SIG-M5 (cell line): ENCODE results near the gene NDUFS7.

Experiments
- DNase-seq: peaks from one replicate; lab custom pipeline; 2025; lab: John Stamatoyannopoulos, UW

NDUFS7 gene

DNA sequence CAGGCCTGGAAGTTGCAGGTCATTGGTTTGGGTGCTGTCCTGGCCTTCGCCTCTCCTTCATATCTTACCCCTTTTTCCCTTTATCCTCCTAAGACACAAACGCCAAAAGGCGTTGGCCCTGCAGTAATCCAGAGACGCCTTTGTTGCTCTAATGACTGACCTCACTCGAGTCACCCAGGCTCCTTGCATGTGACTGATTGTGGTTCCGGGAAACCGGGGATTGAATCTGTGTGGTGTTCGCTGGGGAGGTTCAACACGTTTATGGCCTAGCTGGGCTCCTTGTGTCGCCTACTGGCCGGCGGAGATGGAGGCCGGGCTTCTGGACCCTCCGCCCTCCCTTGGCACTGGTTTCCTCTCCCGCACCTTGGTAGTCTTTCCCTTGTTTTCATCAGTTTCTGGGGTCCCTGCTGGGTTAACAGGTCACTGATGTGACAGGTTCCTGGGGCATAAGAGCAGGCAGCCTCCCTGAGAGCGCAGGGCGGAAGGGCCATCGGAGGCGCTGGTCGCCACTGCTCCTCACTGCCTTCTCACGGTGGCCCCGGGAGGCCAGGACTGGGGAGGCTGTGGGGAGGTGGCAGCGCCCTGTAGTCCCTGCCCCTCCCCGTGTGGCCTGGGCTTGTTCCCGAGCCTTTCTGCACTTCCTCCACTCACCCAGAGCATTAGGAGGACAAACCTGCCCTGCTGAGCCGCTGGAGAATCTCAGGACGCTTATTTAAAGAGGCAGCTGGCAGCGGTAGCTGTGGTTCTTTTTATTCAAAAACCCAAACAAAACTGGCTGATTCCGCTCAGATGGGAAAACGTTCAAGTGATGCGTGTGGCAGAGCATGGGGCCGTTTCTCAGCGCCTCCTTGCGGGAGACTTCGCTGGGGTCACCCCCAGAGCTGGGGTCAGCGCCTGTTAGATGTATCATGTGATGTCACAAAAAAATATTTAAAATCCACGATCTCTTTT is 18.1 kb upstream of the NDUFS7 start:
- no peak for DNase-seq

DNA sequence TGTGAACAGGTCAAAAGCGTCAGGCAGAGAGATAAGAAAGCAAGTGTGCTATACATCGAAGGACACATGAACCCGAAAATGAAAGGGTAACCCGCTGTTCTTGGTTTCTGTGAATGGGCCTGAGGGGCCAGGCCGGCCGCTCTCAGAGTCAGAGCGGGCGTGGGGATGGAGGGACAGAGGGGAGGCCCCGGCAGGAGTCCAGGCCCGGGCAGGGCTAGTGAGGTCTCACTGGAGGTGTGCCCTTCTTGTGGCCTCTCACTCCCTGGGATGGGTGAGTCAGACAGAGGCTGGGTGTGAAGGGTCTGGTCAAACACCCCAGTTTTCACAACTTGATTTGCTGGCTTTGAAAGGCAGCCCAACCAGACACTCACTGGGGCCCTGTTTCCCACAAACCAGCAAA is 17.4 kb upstream of the NDUFS7 start:
- DNase-seq = no peak

DNA sequence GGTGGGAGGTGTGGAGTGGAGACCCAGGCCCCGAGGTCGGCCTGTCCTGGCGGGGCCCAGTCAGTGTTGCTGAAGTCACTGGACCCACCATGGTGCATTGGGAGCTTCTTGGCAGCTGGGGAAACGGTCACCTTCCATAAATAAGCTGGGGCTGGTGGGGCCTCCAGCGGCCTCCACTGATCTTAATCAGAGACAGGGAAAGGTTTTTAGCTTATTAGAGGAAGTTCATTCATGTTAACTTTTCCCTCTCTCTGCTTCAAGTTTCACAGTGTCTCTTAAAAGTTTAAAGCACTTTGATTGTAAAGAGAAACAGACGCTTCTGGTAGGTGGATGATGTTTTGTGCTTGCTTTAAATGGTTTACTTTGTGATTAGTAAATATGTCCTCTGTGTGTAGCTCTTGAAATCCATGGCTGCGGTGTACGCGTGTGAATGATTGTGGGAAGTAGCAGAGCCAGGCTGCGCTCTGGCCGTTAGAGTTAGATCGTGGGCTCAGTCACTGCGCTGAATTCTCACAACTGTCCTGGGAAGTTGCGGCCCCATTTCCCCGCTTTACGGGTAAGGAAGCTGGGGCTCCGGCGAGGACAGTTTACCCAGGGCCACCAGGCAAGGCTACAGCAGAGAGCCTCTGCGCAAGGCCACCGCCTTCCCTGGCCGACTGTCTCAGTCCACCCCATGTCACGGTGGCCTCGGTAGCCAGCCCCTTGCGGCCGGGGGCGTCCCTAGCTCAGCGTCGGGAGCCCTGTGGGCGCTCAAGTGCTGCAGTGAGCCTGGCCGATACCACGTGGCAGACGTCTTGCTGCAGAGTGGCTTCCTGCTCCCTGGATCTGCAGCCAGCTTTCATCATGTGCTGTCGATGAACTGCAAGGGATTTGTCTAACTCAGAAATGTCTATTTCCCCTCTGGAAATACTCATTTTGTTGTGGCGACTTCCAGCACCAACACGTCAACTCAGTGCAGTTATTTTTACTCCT is 16.5 kb upstream of the NDUFS7 start:
- no peak for DNase-seq

DNA sequence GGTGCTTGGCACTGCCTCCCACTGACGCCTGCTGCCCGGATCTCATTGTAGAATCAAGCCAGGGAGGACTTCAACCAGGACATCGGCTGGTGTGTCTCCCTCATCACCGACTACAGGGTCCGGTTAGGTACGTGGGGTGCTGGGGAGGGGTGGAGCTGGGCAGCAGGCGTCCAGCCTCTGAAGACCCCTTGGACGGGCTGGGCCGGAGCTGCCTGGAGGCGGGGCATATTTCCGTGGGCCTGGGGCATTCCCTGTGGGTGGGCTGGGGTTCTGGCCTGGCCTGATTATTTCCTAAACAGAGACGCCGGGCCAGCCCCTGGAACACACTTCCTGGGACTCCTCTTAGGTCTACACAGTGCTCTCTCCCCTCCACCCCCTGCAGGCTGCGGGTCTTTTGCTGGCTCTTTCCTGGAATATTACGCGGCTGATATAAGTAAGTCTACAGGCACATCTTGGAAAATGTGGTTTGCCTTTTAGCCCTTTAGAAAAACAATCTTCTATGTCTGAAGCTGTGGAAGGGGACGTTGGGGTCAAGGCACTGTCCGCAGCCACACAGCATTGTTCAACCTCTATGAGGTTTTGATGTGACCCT is 14.4 kb upstream of the NDUFS7 start:
- no peak for DNase-seq

DNA sequence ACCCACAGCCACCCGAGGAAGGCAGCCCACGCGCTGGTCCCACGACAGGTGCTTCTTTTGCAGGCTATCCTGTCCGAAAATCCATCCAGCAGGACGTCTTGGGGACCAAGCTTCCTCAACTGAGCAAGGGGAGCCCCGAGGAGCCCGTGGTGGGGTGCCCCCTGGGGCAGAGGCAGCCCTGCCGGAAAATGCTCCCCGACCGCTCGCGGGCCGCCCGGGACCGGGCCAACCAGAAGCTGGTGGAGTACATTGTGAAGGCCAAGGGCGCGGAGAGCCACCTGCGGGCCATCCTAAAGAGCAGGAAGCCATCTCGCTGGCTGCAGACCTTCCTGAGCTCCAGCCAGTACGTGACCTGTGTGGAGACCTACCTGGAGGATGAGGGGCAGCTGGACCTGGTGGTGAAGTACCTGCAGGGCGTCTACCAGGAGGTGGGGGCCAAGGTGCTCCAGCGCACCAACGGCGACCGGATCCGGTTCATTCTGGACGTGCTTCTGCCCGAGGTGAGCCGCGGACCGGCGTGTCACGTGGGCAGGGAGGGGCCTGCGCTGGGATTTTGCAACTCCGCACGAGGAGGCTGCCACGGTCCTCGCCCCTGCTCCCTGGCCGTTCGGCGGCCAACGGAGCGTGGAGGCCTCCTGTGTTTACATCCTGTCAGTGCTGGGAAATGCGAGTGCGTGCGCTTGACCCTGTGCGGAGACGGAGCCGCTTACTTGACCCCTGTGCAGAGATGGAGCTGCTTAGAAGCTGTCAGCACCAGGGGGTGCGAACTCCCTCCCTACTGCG is 12.9 kb upstream of the NDUFS7 start:
- DNase-seq = no peak

DNA sequence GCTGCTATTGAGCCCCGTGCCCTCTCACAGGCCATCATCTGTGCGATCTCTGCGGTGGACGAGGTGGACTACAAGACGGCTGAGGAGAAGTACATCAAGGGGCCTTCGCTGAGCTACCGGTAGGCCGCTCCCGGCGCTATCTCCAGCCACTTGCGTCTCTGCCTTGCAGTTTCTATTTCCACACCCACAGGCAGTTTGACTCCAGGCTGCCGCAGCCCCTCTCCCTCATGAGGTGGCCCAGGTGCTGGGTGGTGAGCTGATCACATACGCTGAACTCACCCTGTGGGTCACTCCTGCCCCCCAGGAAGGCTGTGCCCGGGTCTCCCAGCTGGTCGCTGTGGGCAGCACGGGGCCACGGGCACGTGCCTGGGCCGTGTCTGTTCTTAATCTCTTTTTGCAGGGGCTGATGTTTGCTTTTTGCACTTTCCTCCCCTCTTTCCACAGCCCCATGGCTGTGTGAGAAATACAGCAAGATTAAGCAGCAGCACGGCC is 10.6 kb upstream of the NDUFS7 start:
- DNase-seq = no peak

DNA sequence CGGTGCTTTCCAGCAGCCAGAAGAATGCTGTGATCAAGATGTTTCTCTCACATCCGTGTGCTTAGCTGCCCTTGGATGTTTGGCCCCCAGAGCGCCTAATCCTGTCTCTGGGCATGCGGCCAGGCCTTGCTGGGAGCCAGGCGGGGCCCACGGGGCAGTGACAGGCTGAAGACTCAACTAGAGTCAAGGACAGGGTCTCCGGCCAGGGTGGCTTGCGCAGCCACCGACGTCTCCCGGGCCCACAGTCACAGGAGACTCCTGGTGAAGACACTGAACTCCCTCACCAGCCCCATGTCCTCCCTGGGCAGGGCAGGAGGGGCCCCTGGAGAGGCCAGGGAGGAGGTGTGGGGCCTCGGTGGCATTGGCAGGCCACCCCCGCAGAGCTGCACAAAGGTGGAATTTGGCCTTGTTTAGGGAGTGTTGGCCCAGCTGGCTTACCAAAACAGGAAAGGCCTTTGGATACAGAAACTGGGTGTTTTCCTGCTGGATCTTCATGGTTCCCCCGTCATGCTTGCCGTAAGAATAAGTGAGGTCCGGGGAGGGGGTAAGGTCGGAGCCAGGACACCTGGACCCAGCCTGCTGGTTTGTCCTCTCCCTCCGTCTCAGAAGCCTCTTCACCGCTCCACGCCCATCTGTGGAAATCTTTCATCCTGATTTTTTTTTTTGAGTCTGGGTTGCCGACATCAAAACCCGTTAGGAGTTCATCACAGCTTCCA is 10.0 kb upstream of the NDUFS7 start:
- DNase-seq = no peak

DNA sequence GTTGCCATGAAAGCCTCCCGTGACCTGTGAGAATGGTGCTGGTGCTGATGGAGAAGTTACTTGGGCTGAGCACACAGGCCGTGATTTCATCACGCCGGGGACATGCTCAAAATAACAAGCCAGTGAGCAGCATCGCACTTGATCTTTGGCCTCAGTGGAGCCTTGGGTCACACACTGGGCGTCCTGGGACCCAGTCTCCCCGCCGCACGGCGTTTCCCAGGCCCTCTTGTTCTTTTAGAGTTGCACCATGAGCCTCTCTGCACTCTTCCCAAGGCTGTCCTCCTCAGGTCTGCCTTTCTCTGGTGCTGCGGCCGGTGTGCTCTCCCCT is 9.5 kb upstream of the NDUFS7 start:
- DNase-seq = no peak

DNA sequence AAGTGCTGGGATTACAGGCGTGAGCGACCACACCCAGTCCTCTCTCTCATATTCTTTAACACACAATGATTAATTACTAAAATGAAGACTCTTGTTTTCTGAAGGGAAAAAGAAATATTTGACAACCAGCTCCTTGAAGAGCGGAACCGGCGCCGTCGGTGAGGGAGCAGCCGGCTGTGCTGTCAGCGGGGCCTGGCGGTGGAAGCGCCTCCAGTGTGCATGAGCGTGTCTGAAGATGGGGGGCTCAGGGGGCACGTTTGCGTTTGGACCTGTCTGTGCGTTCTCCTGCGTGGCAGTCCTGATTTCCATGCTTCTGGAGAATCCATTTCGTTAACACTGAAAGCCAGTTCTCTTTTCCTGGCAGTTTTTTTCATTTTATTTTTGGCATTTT is 7.3 kb upstream of the NDUFS7 start:
- no peak for DNase-seq

DNA sequence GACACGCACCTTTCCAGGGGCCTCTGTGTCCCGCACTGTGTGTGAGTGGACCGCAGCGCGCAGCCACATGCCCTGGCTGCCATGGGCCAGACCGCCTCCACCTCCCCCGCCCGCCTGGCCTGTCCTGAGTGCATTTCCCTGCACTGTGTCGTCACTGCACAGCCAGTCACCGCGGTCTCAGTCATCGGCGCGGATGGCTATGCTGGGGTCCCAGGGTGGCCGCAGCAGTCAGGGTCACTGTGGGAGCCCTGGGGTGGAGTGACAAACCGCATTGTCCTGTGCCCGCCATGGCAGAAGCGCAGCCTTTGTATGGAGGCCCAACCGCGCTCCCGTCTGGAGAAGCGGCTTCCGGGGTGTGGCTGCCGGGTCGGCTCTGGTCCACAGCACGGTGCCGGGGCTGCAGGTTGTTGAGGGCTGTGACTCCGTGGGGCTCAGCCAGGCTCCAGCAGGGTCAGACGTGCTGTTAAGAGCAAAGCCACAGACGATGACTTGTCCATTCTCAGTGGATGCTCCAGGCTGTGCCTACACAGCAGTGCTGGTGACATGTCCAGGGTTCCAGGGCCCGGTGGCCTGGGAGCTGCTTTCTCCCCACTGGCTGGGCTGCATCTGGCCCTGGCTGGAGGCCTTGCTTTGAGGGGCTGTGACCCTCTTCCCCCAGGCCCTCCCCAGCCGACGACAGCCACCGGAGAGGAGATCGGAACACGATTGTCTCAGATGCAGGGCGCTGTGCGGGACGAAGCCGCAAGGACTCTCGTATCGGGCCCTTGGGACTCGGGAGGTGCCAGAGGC is 6.3 kb upstream of the NDUFS7 start:
- no peak for DNase-seq

DNA sequence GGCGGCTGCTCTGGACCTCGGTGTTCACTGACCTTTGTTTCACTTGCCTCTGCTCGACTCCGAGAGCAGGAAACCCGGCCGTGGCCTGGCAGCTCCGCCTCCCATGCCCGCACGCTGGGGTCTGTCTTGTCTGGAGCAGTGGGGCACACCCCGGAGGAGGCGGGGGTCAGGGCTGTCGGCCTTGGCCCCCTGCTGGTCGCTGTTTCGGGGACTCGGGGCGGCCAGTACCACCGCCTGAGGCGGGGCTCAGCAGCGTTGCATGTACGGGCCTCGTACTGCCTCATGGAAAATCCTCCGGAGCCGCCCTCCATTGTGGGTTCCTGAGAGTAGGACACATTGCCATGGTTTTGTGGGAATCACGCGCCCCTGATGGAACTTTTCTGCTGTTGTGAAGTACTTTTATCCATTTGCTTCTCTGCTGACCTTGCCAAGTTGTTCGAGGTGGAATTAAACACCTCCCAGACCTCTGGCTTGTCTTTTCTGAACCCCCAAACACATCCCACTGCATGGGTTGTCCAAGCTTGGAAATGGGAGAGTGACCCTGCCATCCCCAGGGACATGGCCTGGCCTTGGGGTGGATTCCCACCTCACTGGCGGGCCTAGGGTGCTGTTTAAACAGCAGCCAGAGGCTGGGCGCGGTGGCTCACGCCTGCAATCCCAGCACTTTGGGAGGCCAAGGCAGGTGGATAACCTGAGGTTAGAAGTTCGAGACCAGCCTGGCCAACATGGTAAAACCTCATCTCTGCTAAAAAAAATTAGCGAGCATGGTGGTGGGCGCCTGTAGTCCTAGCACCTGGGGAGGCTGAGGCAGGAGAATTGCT is 5.5 kb upstream of the NDUFS7 start:
- DNase-seq = no peak

DNA sequence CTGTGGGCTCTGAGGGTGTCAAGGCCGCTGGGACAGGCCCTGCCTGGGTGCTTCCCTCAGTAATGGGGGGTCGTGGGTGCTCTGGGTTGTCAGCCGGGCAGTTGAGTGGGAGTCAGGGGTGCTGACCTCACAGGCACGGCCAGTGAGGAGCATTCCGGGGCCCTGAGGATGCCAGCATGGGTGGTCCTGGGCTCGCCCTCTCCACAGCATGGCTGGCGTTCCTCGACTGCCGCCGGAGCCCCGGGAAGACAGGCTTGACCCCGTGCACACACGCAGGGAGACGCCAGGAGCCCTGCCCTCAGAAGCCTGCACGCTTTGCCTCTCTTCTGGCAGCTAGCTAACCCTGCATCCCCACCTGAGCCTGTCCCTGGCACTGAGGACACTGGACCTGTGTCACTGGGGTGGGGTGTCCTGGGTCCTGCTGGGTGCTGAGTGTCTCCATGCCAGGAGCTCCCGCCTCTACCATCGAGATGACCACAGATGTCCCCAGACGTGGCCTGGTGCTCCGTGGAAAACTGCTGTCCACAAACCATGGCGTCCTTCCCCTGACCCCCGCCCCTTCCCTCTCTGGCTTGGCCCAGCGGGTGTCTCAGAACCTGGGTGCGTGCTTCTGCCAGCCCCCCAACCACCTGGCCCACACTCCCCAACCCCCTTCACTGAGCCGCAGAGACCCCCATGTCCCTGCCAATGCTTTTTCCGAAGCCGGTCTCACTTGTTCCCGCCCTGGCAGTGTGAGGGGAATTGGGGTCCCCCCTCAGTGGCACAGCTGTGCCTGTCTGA is 4.4 kb upstream of the NDUFS7 start:
- DNase-seq = no peak

DNA sequence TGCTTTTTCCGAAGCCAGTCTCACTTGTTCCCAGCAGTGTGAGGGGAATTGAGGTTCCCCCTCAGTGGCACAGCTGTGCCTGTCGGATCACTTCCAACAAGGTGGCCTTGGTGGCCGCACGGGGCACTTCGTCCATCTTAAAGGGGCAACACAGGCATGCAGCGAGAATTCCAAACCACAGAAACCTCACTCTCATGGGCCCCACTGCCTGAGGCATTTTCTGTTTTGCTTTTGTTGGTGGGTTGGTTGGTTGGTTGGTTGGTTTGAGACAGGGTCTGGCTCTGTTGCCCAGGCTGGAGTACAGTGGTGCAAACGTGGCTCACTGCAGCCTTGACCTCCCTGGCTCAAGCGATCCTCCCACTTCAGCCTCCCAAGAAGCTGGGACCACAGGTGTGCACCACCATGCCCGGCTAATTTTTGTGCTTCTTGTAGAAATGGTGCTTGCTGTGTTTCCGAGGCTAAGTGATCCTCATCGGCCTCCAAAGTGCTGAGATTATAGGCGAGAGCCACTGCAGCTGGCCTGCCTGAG is 3.7 kb upstream of the NDUFS7 start:
- DNase-seq = no peak

DNA sequence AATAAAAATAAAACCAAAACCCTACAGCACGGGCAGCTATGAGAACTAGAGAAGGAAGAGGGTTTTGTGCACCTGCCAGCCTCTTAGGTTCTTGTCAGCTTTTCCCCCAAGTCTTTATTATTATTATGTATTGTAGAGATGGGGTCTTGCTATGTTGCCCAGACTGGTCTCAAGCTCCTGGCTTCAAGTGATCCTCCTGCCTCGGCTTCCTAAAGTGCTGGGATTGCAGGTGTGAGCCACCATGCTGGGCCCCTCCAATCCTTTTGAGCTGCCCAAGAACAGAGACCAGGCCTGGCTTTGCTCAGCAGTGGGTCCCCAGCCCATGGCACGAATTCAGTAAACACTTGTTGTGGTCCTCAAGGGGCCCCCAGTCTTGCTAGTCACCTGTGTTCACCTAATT is 1.5 kb upstream of the NDUFS7 start:
- DNase-seq = no peak

DNA sequence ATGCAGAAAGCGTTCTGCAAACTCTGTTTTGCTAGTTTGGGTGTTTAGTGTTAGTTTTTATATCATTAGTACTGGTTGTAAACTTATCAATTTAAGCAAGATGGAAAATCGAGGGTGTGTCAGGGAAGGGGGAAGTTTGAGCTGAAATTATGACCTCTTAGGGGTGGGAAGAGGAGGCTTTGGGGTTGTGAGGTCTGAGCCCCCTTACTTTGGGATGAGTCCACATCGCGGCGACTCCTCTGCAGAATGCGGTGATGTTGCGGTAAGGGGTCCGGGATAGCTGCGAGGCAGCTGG is 743 bp upstream of the NDUFS7 start:
- DNase-seq = no peak

DNA sequence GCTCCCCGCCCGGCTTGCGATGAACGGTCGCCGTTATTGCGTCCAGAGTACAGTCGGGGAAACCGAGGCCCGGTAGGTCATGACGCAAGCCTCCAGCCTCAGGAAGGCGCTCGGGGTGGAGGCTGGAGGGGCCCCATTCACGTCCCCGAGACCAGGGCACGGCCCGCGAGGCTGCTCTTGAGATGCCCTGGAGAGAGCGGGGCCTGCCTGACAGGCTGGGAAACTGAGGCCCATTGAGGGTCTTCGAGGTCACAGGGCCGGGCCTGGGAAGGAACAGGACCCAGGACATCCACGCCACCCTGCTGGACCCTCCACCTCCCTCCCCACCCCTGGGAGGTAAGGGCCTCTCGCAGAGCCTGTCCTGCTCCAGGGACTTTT is 367 bp downstream of the NDUFS7 start:
- DNase-seq = no peak

DNA sequence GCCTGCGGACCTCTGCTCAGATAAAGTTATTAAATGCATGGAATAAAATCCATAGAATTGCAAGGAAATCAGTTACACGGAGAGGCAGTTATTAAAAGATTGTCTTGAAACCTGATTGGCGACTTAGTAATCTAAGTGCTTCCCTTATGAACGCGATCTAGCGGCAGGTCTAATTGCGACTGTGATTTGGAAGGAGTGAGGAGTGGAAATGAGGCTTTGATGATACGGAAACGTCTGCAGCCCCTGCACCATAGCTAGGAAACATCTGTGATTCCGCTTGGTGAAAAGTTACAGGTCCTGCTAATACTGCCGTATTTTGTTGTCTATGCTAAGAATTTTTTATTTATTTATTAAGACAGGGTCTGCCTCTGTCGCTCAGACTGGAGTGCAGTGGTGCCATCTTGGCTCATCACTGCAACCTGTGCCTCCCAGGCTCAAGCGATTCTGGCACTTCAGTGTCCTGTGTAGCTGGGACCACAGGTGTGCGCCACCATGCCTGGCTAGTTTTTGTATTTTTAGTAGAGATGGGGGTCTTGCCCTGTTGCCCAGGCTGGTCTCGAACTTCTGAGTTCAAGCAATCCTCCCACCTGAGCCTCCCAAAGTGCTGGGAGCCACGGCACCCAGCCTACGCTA is 887 bp downstream of the NDUFS7 start:
- no peak for DNase-seq

DNA sequence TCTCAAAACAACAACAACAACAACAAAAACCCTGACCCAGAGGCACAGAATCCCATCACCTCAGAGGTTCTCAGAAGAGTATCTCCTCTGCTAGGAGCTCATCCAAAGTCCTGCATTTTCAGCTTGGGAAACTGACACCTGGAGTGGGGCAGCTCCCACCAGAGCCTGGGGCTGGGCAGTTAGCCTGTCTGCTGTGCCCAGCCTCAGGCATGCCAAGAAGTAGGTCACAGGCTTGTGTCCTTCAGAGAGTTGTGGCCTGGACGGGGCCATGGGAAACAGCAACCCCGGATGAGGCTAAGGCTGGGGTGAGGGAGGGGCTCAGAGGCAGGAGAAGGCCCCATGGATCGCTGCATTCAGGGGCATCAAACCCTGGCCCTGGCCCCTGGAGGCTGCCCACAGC is 2.1 kb downstream of the NDUFS7 start:
- no peak for DNase-seq
